ENCODE results near the gene CAPN5. TPM values are rescaled to one million over a fixed set of nuclear protein-coding genes. Genes with fewer than 3 reads are reported as not detected.
A peak's percentile ranks its signal among the peaks of the same experiment; 100 is the strongest.

Gene CAPN5
- total and polyA plus RNA-seq, 11 donors: 1.1 to 4.5 (median 2.1) TPM

GRCh38 chr11:77062924-77063323 lies 3.8 kb upstream of the CAPN5 start:
- peaks cover 0 to 19% (median 6%) of the 10 kb centered on the region in 12 donors for H3K4me1 ChIP-seq
- H3K27ac ChIP-seq: no peak overlapping the region
- no peak for DNase-seq
- intact Hi-C loops (cut with DNase I): no loop called here
- TF ChIP-seq CTCF (IDR thresholded peaks at IDR 0.05) (no peak), POLR2A (IDR thresholded peaks at IDR 0.05) (no peak)
- no peak overlapping the region for H3K4me3 ChIP-seq
- H3K36me3 ChIP-seq: no peaks in the 10 kb centered on the region
- no peak for ATAC-seq
- peaks cover 0 to 5% (median 0%) of the 10 kb centered on the region in 12 donors for H3K9me3 ChIP-seq
- H3K27me3 ChIP-seq: no peaks in the 10 kb centered on the region

GRCh38 chr11:77063407-77063806 lies 3.4 kb upstream of the CAPN5 start:
- Histone ChIP-seq H3K4me3 (no peak overlapping the region), H3K27me3 (no peaks in the 10 kb centered on the region), H3K27ac (no peak overlapping the region), H3K36me3 (no peaks in the 10 kb centered on the region), H3K9me3 (peaks cover 0 to 5% (median 0%) of the 10 kb centered on the region in 12 donors), H3K4me1 (peaks cover 0 to 22% (median 6%) of the 10 kb centered on the region in 12 donors)
- DNase-seq (no peak), ATAC-seq (no peak)
- no peak for TF ChIP-seq POLR2A (IDR thresholded peaks at IDR 0.05)
- no peak for TF ChIP-seq CTCF (IDR thresholded peaks at IDR 0.05)
- intact Hi-C loops (cut with DNase I): no loop called here
- WGBS, 4 donors: 91 to 100% (median 95%) methylated on average over 1 of the region's 1 CpG

- DNase-seq: peak in 1 of 5 donors; percentile 22
Measured at GRCh38 chr11:77063861-77064260, 2.9 kb upstream of the CAPN5 start.

GRCh38 chr11:77064648-77065217 lies 2.0 kb upstream of the CAPN5 start:
- Histone ChIP-seq H3K27ac (no peak overlapping the region), H3K9me3 (peaks cover 0 to 5% (median 0%) of the 10 kb centered on the region in 12 donors), H3K36me3 (no peaks in the 10 kb centered on the region), H3K4me1 (peaks cover 0 to 22% (median 6%) of the 10 kb centered on the region in 12 donors), H3K4me3 (no peak overlapping the region), H3K27me3 (no peaks in the 10 kb centered on the region)
- no peak for ATAC-seq
- DNase-seq: no peak
- WGBS, 4 donors: 87 to 95% (median 90%) methylated on average over 4 of the region's 4 CpGs
- intact Hi-C loops (cut with DNase I): loop anchor here in 1 of 10 donors (2.0 kb wide), 1 partner anchor 14 kb away; no protein-coding TSS in a partner anchor
- TF ChIP-seq POLR2A (IDR thresholded peaks at IDR 0.05): no peak

More at GRCh38 chr11:77063861-77064260, 2.9 kb upstream of the CAPN5 start:
- WGBS, 4 donors: 96 to 100% (median 98%) methylated on average over 3 to 4 of the region's 4 CpGs
- H3K4me1 ChIP-seq: peaks cover 0 to 22% (median 6%) of the 10 kb centered on the region in 12 donors
- H3K36me3 ChIP-seq: no peaks in the 10 kb centered on the region
- peaks cover 0 to 5% (median 0%) of the 10 kb centered on the region in 12 donors for H3K9me3 ChIP-seq
- no peaks in the 10 kb centered on the region for H3K27me3 ChIP-seq
- intact Hi-C loops (cut with DNase I): loop anchor here in 1 of 10 donors (2.0 kb wide), 1 partner anchor 13 kb away; no protein-coding TSS in a partner anchor
- no peak overlapping the region for H3K27ac ChIP-seq
- H3K4me3 ChIP-seq: no peak overlapping the region
- TF ChIP-seq POLR2A (IDR thresholded peaks at IDR 0.05) (no peak), CTCF (IDR thresholded peaks at IDR 0.05) (no peak)
- no peak for ATAC-seq
